NK-92 treated with Interleukin-12 subunit alpha and Interleukin-12 subunit beta, amount 100 ng/mL, for 24 hours (cell line): ENCODE data around the gene PRKN.

Experiments used
- DNase-seq: peaks from one replicate; lab custom pipeline; 2025; lab: John Stamatoyannopoulos, UW

PRKN gene

GRCh38 chr6:162187168-162187935 lies 540.2 kb downstream of the PRKN start:
- no peak for DNase-seq

- no peak for DNase-seq
These were observed 543.1 kb downstream of the PRKN start for GRCh38 chr6:162184465-162184864.

GRCh38 chr6:162181741-162182401 lies 545.7 kb downstream of the PRKN start:
- no peak for DNase-seq

GRCh38 chr6:162181111-162181510 lies 546.5 kb downstream of the PRKN start:
- DNase-seq = no peak

DNA sequence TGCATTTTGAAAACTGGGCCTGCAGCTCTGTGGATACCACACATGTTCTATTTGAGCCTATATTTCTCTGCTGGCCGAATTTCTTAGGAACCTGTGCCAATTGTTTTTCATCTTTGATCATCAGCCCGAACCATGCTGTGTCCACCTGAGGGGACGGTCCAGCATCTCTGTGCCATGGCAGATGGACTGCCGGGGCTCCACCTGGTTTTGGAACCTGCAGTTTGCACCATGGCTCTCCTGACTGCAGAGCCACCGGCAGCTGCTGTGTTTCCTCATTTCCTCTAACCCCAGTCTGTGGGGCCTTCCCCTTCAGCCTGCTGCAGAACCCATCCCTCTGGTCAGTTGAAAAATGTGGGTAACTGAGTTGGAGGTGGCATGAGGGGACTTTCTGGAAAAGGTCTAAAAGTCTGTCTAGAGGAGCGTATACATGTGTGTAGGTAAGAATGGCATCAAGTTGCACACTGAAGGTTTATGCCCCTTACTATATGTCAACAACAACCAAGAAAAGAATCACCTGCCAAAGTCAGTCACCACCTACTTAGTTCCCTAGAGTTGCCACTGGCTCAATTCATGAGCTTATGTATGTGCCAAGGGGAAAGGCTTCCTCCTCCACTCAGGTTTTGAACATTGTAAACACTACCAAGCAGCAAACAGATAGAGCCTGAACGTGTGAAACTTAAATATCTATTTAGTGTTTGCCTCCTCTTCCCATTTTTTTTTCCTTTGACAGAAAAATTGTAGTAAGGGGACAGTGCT lies 548.2 kb downstream of the PRKN start:
- DNase-seq = peak; percentile 5

DNA sequence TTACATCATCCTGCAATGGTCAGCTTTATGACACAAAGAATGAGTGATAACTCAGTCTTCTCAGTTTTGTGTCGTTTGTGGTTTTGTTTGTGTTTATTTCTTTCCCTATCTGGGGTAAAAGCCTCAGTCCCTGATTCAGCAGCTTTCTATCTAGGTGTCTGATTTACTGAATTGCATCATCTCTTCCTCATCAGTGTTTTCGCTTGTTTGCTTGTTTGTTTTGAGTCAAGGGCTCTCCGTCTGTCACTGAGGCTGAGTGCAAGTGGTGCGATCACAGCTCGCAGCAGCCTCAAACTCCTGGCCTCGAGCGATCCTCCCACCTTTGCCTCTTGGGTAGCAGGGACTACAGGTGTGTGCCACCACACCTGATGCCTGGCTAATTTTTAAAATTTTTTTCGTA lies 548.9 kb downstream of the PRKN start:
- peak; percentile 6 for DNase-seq

- no peak for DNase-seq
These were observed 549.3 kb downstream of the PRKN start for GRCh38 chr6:162178266-162178665.

DNA sequence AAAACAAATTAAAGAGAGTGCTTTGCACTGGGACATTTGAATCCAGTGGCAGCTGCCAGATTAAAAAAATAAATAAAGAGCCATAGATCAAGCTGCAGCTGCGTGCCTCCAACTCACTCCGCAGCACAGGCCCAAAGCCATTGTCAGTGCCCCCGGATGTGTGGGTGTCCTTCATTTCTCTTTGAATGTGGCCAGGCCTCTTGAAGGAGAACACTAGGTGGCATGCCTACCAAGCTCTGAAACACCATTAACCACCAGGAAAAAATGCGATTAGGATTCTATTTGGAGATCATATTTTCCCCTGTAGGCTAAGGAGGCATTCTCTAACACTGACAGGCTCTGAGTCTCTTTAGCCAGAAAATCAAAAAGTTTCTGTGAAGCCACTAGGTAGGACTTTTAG lies 549.8 kb downstream of the PRKN start:
- no peak for DNase-seq

GRCh38 chr6:162173466-162173865 lies 554.1 kb downstream of the PRKN start:
- no peak for DNase-seq

- DNase-seq = no peak
These were observed 562.1 kb downstream of the PRKN start for GRCh38 chr6:162165479-162165878.

- DNase-seq = no peak
These were observed 570.2 kb downstream of the PRKN start for GRCh38 chr6:162157167-162157870.

- no peak for DNase-seq
These were observed 571.4 kb downstream of the PRKN start for GRCh38 chr6:162156146-162156545.

- DNase-seq = no peak
These were observed 572.6 kb downstream of the PRKN start for GRCh38 chr6:162154930-162155329.

DNA sequence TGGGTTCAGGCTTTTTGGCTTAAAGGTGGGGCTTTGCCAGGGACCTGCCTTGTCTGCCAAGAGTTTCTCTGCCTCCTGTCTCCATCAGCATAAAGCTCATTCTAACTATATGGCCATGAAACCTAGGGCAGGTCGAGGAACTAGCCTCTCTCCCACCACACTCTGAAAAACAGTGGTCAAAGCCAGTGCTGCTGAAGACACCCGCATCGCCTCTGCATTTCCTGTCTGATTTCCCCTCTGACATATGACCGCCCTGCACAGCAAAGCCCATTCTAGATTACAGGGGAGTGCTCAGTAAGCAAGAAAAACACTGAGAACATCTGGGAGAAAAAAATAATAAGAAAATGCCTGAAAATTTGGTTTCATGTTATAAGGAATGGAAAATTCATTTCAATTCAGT lies 573.6 kb downstream of the PRKN start:
- DNase-seq = peak; percentile 34

DNA sequence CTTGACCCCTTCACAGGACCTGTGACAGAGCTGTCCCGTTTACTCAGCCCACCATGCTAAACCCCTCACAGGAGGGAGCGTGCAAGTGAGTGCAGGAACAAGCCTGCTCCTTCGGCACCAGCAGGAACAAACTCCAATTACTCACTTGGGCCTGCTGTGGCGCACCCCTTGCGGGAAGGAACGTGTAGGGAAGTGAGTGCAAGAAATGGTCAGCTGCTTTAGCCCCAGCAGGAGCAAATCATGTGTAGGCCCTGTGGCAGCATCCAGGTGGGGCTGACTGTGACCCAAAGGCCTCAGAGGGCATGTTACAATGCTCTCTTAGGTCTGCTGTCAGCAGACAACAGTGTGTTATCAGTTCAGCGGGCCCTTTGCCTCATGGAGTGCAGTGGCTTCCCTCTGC lies 574.4 kb downstream of the PRKN start:
- DNase-seq = peak; percentile 5

DNA sequence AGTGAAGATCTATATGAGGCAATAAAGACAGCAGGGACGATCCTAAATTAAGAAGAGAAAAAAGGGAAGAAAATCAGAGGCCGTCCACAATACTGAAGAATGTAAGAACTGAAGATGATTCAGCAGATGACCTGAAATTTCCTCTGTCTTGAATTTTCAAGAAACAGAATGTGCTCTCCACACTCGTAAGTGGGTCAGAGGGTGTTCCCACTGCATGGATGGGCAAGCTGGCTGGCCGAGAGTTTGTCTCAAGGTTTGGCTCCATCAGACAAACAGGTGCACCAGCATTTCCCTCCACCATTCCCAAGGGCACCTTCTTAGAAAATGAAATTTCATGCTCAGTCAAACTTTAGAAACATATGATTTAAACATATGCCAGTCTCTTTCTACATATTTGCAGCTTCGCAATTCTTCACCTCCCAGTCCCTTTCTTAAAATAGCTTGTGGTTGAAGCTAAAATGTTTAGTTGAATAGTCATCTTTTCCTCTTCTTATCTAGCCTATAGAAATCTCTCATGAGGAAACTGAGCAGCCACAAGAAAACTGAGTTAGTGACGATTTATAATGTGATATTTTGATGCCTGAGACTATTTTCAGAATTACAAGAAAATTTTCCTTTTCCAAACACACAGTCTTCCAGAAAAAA lies 576.4 kb downstream of the PRKN start:
- peak; percentile 42 for DNase-seq

DNA sequence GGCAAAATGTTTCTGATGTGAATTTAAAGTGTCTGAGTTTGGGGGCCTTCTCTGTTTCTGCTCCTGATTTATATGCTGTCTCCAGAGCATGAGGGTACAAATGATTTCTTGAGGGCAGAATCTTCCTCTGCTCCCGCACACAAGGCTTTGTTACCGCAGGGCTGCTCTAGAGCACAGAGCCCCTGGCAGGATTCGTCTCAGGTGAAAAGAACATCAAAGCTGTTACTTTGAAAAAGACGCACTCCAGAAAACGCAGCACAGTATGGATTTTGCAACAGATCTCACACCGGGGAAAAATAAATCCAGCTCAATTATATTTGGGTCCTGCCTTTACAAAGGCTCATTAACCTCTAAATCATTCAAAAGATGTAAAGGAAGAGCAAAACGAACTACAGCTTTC lies 577.3 kb downstream of the PRKN start:
- DNase-seq = no peak

GRCh38 chr6:162149786-162150185 lies 577.8 kb downstream of the PRKN start:
- no peak for DNase-seq

GRCh38 chr6:162147805-162148204 lies 579.8 kb downstream of the PRKN start:
- no peak for DNase-seq

GRCh38 chr6:162147281-162147680 lies 580.3 kb downstream of the PRKN start:
- no peak for DNase-seq

GRCh38 chr6:162140251-162140852 lies 587.2 kb downstream of the PRKN start:
- no peak for DNase-seq
